GM21576 (cell line): ENCODE data around the gene RNF146.
"Not testable (repeated sequence)": the region's sequence is repeated elsewhere in the genome, so short reads cannot be mapped to it uniquely, and the experiment has no call there.

ENCODE experiments used
- ATAC-seq: cut with Tn5 transposase; IDR thresholded peaks from one replicate; pipeline ENCODE4 v1.9.1; 2021; ENCODE audit warnings: mild to moderate bottlenecking, moderate library complexity; ENCODE audit not compliant: unreplicated experiment

RNF146 gene

GRCh38 chr6:127266178-127266891, at the start of gene RNF146:
Gene RNF146 (plus strand): TSS chr6:127266864. CDS start chr6:127280339, 13,475 bp downstream.
- peak; percentile 73 for ATAC-seq

- no peak for ATAC-seq
Observed at GRCh38 chr6:127219869-127220268, 46.8 kb upstream of the RNF146 start.

GRCh38 chr6:127221201-127221600, 45.5 kb upstream of the RNF146 start:
- no peak for ATAC-seq

GRCh38 chr6:127222418-127222817, 44.2 kb upstream of the RNF146 start:
- no peak for ATAC-seq

GRCh38 chr6:127225497-127225896, 41.2 kb upstream of the RNF146 start:
- no peak for ATAC-seq

GRCh38 chr6:127233819-127234218, 32.8 kb upstream of the RNF146 start:
- ATAC-seq: not testable (repeated sequence)

- no peak for ATAC-seq
Observed at GRCh38 chr6:127243501-127243900, 23.2 kb upstream of the RNF146 start.

- ATAC-seq: no peak
Observed at GRCh38 chr6:127247114-127248096, 19.3 kb upstream of the RNF146 start.

GRCh38 chr6:127249621-127250020, 17.0 kb upstream of the RNF146 start:
- ATAC-seq: no peak

- ATAC-seq: no peak
Observed at GRCh38 chr6:127255286-127255685, 11.4 kb upstream of the RNF146 start.

- ATAC-seq: no peak
Observed at GRCh38 chr6:127262896-127263295, 3.8 kb upstream of the RNF146 start.

- no peak for ATAC-seq
Observed at GRCh38 chr6:127263481-127263880, 3.2 kb upstream of the RNF146 start.

GRCh38 chr6:127266892-127267645, 405 bp downstream of the RNF146 start:
- ATAC-seq: peak; percentile 71

- peak; percentile 2 for ATAC-seq
Observed at GRCh38 chr6:127267646-127268625, 1.3 kb downstream of the RNF146 start.

- ATAC-seq: no peak
Observed at GRCh38 chr6:127272576-127272975, 5.9 kb downstream of the RNF146 start.

- no peak for ATAC-seq
Observed at GRCh38 chr6:127273499-127273898, 6.8 kb downstream of the RNF146 start.

GRCh38 chr6:127276331-127276730, 9.7 kb downstream of the RNF146 start:
- ATAC-seq: no peak

GRCh38 chr6:127277878-127278843, 11.5 kb downstream of the RNF146 start:
- no peak for ATAC-seq

GRCh38 chr6:127279815-127280214, 13.2 kb downstream of the RNF146 start:
- peak; percentile 68 for ATAC-seq
